SK-N-SH treated with all-trans-retinoic acid at 6 μM for 48 hours (cell line): ENCODE measurements around the gene HERC4.

Experiments used
- ATAC-seq: fragments of 200-7000 bp; cut with Tn5 transposase; 3 replicates; pipeline ENCODE4 v1.9.1; 2020; ENCODE audit warnings: mild to moderate bottlenecking, moderate library complexity
- ARNTL ChIP-seq: fragments of 450-650 bp; formaldehyde crosslinking; IDR thresholded peaks from 2 replicates; pipeline ENCODE4 v1.5.0; 2020; ENCODE audit warnings: low read depth, mild to moderate bottlenecking, moderate library complexity, borderline replicate concordance
- BACH2 ChIP-seq: fragments of 250-450 bp; sonication (Bioruptor Pico); IDR thresholded peaks from 2 replicates; pipeline ENCODE4 v1.9.0; 2021; ENCODE audit warnings: mild to moderate bottlenecking, borderline replicate concordance
- CSDC2 ChIP-seq: fragments of 250-450 bp; sonication (Bioruptor Pico); IDR thresholded peaks from 2 replicates; pipeline ENCODE4 v1.5.0; 2020; ENCODE audit warnings: mild to moderate bottlenecking, moderate library complexity
- CSRNP3 ChIP-seq: fragments of 250-450 bp; sonication (Bioruptor Pico); IDR thresholded peaks from 2 replicates; pipeline ENCODE4 v1.5.1; 2021; ENCODE audit warnings: mild to moderate bottlenecking, moderate library complexity
- ESRRG ChIP-seq: fragments of 250-450 bp; sonication (Bioruptor Pico); IDR thresholded peaks from 2 replicates; pipeline ENCODE4 v1.6.1; 2021; ENCODE audit warnings: mild to moderate bottlenecking
- GLIS3 ChIP-seq: fragments of 250-450 bp; sonication (Bioruptor Pico); IDR thresholded peaks from 2 replicates; pipeline ENCODE4 v1.5.0; 2020; ENCODE audit warnings: mild to moderate bottlenecking, moderate library complexity
- ISL1 ChIP-seq: fragments of 250-450 bp; sonication (Bioruptor Pico); IDR thresholded peaks from 2 replicates; pipeline ENCODE4 v2.1.2; 2022; ENCODE audit warnings: mild to moderate bottlenecking, moderate library complexity
- OSR1 ChIP-seq: fragments of 250-450 bp; sonication (Bioruptor Pico); IDR thresholded peaks from 2 replicates; pipeline ENCODE4 v1.8.0; 2022; ENCODE audit warnings: moderate library complexity, mild to moderate bottlenecking, inconsistent platforms
- POU6F1 ChIP-seq: fragments of 250-450 bp; sonication (Bioruptor Pico); IDR thresholded peaks from 2 replicates; pipeline ENCODE4 v1.8.0; 2021; ENCODE audit warnings: low read depth, mild to moderate bottlenecking, moderate library complexity, borderline replicate concordance
- PPARA ChIP-seq: fragments of 250-450 bp; sonication (Bioruptor Pico); IDR thresholded peaks from 2 replicates; pipeline ENCODE4 v1.5.0; 2020; ENCODE audit warnings: mild to moderate bottlenecking, borderline replicate concordance
- RARB ChIP-seq: fragments of 250-450 bp; sonication (Bioruptor Pico); IDR thresholded peaks from 2 replicates; pipeline ENCODE4 v1.8.0; 2021; ENCODE audit warnings: mild to moderate bottlenecking, moderate library complexity
- SNAI2 ChIP-seq: fragments of 250-450 bp; sonication (Bioruptor Pico); IDR thresholded peaks from 2 replicates; pipeline ENCODE4 v1.5.0; 2020; ENCODE audit warnings: mild to moderate bottlenecking, moderate library complexity
- TOX ChIP-seq: fragments of 250-450 bp; sonication (Bioruptor Pico); IDR thresholded peaks from 2 replicates; pipeline ENCODE4 v1.8.0; 2021; ENCODE audit warnings: mild to moderate bottlenecking, moderate library complexity, borderline replicate concordance
- ZC3H10 ChIP-seq: fragments of 250-450 bp; sonication (Bioruptor Pico); IDR thresholded peaks from 2 replicates; pipeline ENCODE4 v1.5.1; 2021; ENCODE audit warnings: mild to moderate bottlenecking, moderate library complexity
- ZFP3 ChIP-seq: fragments of 250-450 bp; sonication (Bioruptor Pico); IDR thresholded peaks from 2 replicates; pipeline ENCODE4 v1.5.0; 2020; ENCODE audit warnings: mild to moderate bottlenecking, moderate library complexity
- ZFP30 ChIP-seq: fragments of 450-650 bp; formaldehyde crosslinking; IDR thresholded peaks from 2 replicates; pipeline ENCODE4 v1.5.0; 2022; ENCODE audit warnings: mild to moderate bottlenecking, moderate library complexity
- ZNF565 ChIP-seq: fragments of 450-650 bp; formaldehyde crosslinking; conservative IDR thresholded peaks from 2 replicates; pipeline ENCODE4 v1.5.0; 2020; ENCODE audit warnings: low read depth, mild to moderate bottlenecking, moderate library complexity
- ZNF70 ChIP-seq: fragments of 450-650 bp; formaldehyde crosslinking; IDR thresholded peaks from 2 replicates; pipeline ENCODE4 v1.5.0; 2020; ENCODE audit warnings: mild to moderate bottlenecking, moderate library complexity
- ZNF8 ChIP-seq: fragments of 450-650 bp; formaldehyde crosslinking; IDR thresholded peaks from 2 replicates; pipeline ENCODE4 v1.5.0; 2020; ENCODE audit warnings: mild to moderate bottlenecking, moderate library complexity
- TF ChIP-seq, protein P1 (sequence below): fragments of 250-450 bp; sonication (Bioruptor Pico); IDR thresholded peaks from 2 replicates; pipeline ENCODE4 v1.5.1; 2020; ENCODE audit warnings: low read depth, mild to moderate bottlenecking, moderate library complexity
- TF ChIP-seq, protein P2 (sequence below): fragments of 250-450 bp; sonication (Bioruptor Pico); IDR thresholded peaks from 2 replicates; pipeline ENCODE4 v1.8.0; 2020; ENCODE audit warnings: mild to moderate bottlenecking, moderate library complexity, borderline replicate concordance
- TF ChIP-seq, protein P3 (sequence below): fragments of 250-450 bp; sonication (Bioruptor Pico); IDR thresholded peaks from 2 replicates; pipeline ENCODE4 v1.5.0; 2020; ENCODE audit warnings: mild to moderate bottlenecking, moderate library complexity

HERC4 gene

DNA sequence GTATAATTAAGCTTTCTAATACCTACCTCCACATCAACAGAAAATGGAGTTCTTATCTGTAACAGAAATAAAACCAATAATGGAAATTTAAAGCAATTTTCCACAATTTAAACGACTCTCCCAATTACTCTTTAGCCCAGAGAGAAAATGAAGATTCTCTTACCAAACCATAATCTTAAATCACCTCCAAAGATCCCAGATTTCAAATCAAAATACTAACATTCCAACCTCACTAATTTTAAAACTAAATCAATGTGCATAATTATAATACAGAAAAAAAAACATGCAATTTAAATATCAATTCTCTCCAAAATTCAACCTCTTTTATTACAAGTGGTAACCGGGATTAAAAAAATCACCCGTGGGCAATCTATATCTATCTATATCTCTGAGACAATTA, 1.5 kb downstream of the HERC4 start:
- TF ChIP-seq, protein P1, sequence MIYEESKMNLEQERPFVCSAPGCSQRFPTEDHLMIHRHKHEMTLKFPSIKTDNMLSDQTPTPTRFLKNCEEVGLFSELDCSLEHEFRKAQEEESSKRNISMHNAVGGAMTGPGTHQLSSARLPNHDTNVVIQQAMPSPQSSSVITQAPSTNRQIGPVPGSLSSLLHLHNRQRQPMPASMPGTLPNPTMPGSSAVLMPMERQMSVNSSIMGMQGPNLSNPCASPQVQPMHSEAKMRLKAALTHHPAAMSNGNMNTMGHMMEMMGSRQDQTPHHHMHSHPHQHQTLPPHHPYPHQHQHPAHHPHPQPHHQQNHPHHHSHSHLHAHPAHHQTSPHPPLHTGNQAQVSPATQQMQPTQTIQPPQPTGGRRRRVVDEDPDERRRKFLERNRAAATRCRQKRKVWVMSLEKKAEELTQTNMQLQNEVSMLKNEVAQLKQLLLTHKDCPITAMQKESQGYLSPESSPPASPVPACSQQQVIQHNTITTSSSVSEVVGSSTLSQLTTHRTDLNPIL (CRISPR knock-in tag), result no peak
- no peak for TF ChIP-seq ESRRG (CRISPR knock-in tag)
- TF ChIP-seq ZNF8 (CRISPR knock-in tag), result no peak
- TF ChIP-seq ARNTL, result no peak
- no peak for ATAC-seq

- TF ChIP-seq BACH2, result no peak
- no peak for TF ChIP-seq ZFP30 (CRISPR knock-in tag)
- no peak for TF ChIP-seq ESRRG (CRISPR knock-in tag)
- TF ChIP-seq ZFP3, result no peak
- no peak for TF ChIP-seq RARB (CRISPR knock-in tag)
- no peak for TF ChIP-seq ZNF565 (CRISPR knock-in tag)
- no peak for TF ChIP-seq GLIS3 (CRISPR knock-in tag)
- TF ChIP-seq ZNF70, result no peak
- TF ChIP-seq SNAI2 (CRISPR knock-in tag), result no peak
- no peak for TF ChIP-seq TOX
- no peak for TF ChIP-seq ZC3H10 (CRISPR knock-in tag)
- TF ChIP-seq OSR1 (CRISPR knock-in tag), result no peak
- TF ChIP-seq, protein P2, sequence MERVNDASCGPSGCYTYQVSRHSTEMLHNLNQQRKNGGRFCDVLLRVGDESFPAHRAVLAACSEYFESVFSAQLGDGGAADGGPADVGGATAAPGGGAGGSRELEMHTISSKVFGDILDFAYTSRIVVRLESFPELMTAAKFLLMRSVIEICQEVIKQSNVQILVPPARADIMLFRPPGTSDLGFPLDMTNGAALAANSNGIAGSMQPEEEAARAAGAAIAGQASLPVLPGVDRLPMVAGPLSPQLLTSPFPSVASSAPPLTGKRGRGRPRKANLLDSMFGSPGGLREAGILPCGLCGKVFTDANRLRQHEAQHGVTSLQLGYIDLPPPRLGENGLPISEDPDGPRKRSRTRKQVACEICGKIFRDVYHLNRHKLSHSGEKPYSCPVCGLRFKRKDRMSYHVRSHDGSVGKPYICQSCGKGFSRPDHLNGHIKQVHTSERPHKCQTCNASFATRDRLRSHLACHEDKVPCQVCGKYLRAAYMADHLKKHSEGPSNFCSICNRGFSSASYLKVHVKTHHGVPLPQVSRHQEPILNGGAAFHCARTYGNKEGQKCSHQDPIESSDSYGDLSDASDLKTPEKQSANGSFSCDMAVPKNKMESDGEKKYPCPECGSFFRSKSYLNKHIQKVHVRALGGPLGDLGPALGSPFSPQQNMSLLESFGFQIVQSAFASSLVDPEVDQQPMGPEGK (CRISPR knock-in tag), result no peak
- TF ChIP-seq ISL1 (CRISPR knock-in tag), result no peak
- no peak for ATAC-seq
Measured at GRCh38 chr10:68067508-68067907, 7.6 kb downstream of the HERC4 start.

DNA sequence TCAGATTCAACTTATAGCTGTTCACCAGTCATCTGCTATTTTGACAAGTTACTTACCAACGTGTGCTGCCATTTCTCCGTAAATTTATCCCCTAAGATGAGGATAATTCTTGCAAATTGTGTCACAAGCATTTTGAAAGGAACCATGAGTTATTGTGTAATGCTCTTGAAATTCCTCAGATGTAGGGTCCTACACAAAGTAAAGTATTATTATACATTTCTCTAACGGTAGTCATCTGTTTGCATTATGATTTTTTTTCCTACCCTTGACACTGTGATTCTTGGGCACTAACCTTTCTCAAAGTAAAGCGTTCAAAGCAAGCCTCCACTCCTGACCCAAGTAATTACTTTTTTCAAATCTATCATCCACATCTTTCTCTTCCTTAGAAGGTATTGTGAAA, 8.1 kb downstream of the HERC4 start:
- ATAC-seq, result no peak
- no peak for TF ChIP-seq ISL1 (CRISPR knock-in tag)
- no peak for TF ChIP-seq ZC3H10 (CRISPR knock-in tag)
- no peak for TF ChIP-seq PPARA (CRISPR knock-in tag)
- no peak for TF ChIP-seq ZNF565 (CRISPR knock-in tag)
- no peak for TF ChIP-seq BACH2
- no peak for TF ChIP-seq ZNF8 (CRISPR knock-in tag)
- no peak for TF ChIP-seq ZNF70
- no peak for TF ChIP-seq TOX
- TF ChIP-seq, protein P1 (CRISPR knock-in tag), result no peak
- no peak for TF ChIP-seq OSR1 (CRISPR knock-in tag)
- no peak for TF ChIP-seq ZFP30 (CRISPR knock-in tag)
- TF ChIP-seq, protein P3, sequence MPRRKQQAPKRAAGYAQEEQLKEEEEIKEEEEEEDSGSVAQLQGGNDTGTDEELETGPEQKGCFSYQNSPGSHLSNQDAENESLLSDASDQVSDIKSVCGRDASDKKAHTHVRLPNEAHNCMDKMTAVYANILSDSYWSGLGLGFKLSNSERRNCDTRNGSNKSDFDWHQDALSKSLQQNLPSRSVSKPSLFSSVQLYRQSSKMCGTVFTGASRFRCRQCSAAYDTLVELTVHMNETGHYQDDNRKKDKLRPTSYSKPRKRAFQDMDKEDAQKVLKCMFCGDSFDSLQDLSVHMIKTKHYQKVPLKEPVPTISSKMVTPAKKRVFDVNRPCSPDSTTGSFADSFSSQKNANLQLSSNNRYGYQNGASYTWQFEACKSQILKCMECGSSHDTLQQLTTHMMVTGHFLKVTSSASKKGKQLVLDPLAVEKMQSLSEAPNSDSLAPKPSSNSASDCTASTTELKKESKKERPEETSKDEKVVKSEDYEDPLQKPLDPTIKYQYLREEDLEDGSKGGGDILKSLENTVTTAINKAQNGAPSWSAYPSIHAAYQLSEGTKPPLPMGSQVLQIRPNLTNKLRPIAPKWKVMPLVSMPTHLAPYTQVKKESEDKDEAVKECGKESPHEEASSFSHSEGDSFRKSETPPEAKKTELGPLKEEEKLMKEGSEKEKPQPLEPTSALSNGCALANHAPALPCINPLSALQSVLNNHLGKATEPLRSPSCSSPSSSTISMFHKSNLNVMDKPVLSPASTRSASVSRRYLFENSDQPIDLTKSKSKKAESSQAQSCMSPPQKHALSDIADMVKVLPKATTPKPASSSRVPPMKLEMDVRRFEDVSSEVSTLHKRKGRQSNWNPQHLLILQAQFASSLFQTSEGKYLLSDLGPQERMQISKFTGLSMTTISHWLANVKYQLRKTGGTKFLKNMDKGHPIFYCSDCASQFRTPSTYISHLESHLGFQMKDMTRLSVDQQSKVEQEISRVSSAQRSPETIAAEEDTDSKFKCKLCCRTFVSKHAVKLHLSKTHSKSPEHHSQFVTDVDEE (CRISPR knock-in tag), result no peak
- TF ChIP-seq SNAI2 (CRISPR knock-in tag), result no peak
- TF ChIP-seq CSDC2 (CRISPR knock-in tag), result no peak
- TF ChIP-seq, protein P2 (CRISPR knock-in tag), result no peak
- TF ChIP-seq POU6F1 (CRISPR knock-in tag), result no peak
- TF ChIP-seq RARB (CRISPR knock-in tag), result no peak
- TF ChIP-seq CSRNP3 (CRISPR knock-in tag), result no peak
- no peak for TF ChIP-seq ARNTL
- no peak for TF ChIP-seq ZFP3
